Sigmoid colon (tissue), 7 donors: Measurements from ENCODE around the gene TMEM165. TPM values are rescaled to one million over a fixed set of nuclear protein-coding genes. Genes with fewer than 3 reads are reported as not detected.

ENCODE experiments used
- DNase-seq: peaks from one replicate; pipeline ENCODE4 v3.0.0-alpha.2; 2019
- H3K27ac ChIP-seq, 4 donors: fragments of 200-600 bp; sonication (generic); one replicate each; pipeline ENCODE4 v1.5.1; 2016 to 2019; ENCODE audit warnings: mild to moderate bottlenecking in 1 of 4
- H3K27me3 ChIP-seq, 3 donors: fragments of 200-600 bp; sonication (generic); one replicate each; pipeline ENCODE4 v1.5.1; 2019; ENCODE audit warnings: mild to moderate bottlenecking in 1 of 3
- H3K36me3 ChIP-seq, 4 donors: fragments of 200-600 bp; sonication (generic); one replicate each; pipeline ENCODE4 v1.5.1; 2016 to 2019
- H3K4me1 ChIP-seq, 4 donors: fragments of 200-600 bp; sonication (generic); one replicate each; pipeline ENCODE4 v1.5.1; 2017 to 2019
- H3K4me3 ChIP-seq, 4 donors: fragments of 200-600 bp; sonication (generic); one replicate each; pipeline ENCODE4 v1.5.1; 2017 to 2019; ENCODE audit warnings: mild to moderate bottlenecking in 2 of 4, moderate library complexity in 1 of 4
- H3K9me3 ChIP-seq, 4 donors: fragments of 200-600 bp in 3 of 4; sonication (generic) in 3 of 4; one replicate each; pipeline versions ENCODE4 v1.5.1 to v1.6.1; 2013 to 2019
- EP300 ChIP-seq, 4 donors: sonication (generic); formaldehyde crosslinking; IDR thresholded peaks; one replicate each; pipeline ENCODE4 v1.6.1; 2017; ENCODE audit warnings: antibody characterized with exemption in 4 of 4
- POLR2A ChIP-seq, 2 donors: fragments of 450-650 bp; IDR thresholded peaks; one replicate each; pipeline ENCODE4 v1.6.1; 2016; ENCODE audit warnings: antibody characterized with exemption in 2 of 2, mild to moderate bottlenecking in 2 of 2, moderate library complexity in 2 of 2
- POLR2AphosphoS5 ChIP-seq, 4 donors: sonication (generic); formaldehyde crosslinking; IDR thresholded peaks; one replicate each; pipeline ENCODE4 v1.6.1; 2017; ENCODE audit warnings: antibody characterized with exemption in 4 of 4
- WGBS, 2 donors: extraction: QIAGEN DNeasy Blood & Tissue Kit; methylation state at CpG; one replicate each; pipeline ENCODE4 v1.1.7; 2013; 5-methylcytosine and 5-hydroxymethylcytosine counted together
- intact Hi-C: fragments of 100-400 bp; cut with DNase I; formaldehyde crosslinking; loops from one replicate; pipeline ENCODE4 v1.15.1; 2023
- polyA plus RNA-seq, 3 donors: library from polyadenylated mRNA; stranded (reverse); fragments of 200-250 nt; gene quantifications; one replicate each; pipeline ENCODE4 v1.2.3, GENCODE V29; 2013
- small RNA-seq, 3 donors: library from RNA; depleted of rRNA; stranded (forward); fragments of <200 nt; gene quantifications; one replicate each; pipeline ENCODE3, GENCODE V24; 2016
- total RNA-seq, 4 donors: library from RNA; depleted of rRNA; stranded (reverse); fragments of >200 nt; gene quantifications; one replicate each; pipeline ENCODE4 v1.1.0, GENCODE V29; 2016
- TF ChIP-seq, protein P1 (sequence below), 4 experiments: fragments of 450-650 bp in 3 of 4; fragments of 200-600 bp in 1 of 4; IDR thresholded peaks; one replicate each; pipeline ENCODE4 v1.5.1; 2016 to 2019; ENCODE audit warnings: antibody characterized with exemption in 4 of 4, mild to moderate bottlenecking in 3 of 4, moderate library complexity in 2 of 4
- donor health status: healthy with polysubstance abuse.
- donor health status: Bipolar disorder and iron deficiency.
- donor health status: healthy.

Gene TMEM165
- total and polyA plus RNA-seq, 7 donors, result 12.9 to 219 (median 144) TPM

DNA sequence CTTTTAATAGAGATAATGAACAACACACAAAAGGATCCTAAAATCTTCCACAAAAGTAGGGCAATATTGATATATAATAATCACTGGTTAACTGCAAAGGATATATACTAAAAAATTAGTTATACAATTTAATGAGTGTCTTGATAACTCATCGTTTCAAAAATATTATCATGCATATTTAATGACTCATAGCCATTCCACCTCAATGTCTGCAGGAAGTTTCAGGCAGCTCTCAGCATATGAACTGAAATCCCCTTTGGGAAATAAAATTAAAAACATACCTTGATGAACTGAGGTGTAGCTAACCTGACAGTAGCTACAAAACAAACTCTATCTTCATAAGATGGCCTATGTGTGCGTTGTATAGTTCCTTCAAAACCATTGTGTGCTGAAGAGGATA lies 62.9 kb downstream of the TMEM165 start:
- TF ChIP-seq, protein P1, sequence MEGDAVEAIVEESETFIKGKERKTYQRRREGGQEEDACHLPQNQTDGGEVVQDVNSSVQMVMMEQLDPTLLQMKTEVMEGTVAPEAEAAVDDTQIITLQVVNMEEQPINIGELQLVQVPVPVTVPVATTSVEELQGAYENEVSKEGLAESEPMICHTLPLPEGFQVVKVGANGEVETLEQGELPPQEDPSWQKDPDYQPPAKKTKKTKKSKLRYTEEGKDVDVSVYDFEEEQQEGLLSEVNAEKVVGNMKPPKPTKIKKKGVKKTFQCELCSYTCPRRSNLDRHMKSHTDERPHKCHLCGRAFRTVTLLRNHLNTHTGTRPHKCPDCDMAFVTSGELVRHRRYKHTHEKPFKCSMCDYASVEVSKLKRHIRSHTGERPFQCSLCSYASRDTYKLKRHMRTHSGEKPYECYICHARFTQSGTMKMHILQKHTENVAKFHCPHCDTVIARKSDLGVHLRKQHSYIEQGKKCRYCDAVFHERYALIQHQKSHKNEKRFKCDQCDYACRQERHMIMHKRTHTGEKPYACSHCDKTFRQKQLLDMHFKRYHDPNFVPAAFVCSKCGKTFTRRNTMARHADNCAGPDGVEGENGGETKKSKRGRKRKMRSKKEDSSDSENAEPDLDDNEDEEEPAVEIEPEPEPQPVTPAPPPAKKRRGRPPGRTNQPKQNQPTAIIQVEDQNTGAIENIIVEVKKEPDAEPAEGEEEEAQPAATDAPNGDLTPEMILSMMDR (IDR thresholded peaks at IDR 0.05), result no peak
- TF ChIP-seq POLR2AphosphoS5 (IDR thresholded peaks at IDR 0.05) (no peak), EP300 (IDR thresholded peaks at IDR 0.05) (no peak), POLR2A (IDR thresholded peaks at IDR 0.05) (no peak)
- 86 to 95% methylated on average over 2 of the region's 2 CpGs for WGBS, 2 donors

DNA sequence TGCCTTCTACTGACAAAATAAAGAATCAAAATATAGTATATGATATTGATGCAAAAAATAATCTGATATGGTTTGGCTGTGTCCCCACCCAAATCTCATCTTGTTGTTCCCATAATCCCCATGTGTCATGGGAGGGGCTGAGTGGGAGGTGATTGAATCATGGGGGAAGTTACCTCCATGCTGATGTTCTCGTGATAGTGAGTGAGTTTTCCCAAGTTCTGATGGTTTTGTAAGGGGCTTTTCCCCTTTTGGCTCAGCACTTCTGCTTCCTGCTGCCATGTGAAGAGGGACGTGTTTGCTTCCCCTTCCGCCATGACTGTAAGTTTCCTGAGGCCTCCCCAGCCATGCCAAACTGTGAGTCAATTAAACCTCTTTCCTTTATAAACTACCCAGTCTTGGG lies 70.2 kb downstream of the TMEM165 start:
- no peak for DNase-seq
- TF ChIP-seq, protein P1 (IDR thresholded peaks at IDR 0.05), result no peak
- no peak for TF ChIP-seq POLR2A (IDR thresholded peaks at IDR 0.05)
- TF ChIP-seq POLR2AphosphoS5 (IDR thresholded peaks at IDR 0.05), result no peak
- no peak for TF ChIP-seq EP300 (IDR thresholded peaks at IDR 0.05)
- no peaks in the 10 kb centered on the region for H3K9me3 ChIP-seq
- H3K36me3 ChIP-seq, result peaks cover 0 to 51% (median 4%) of the 10 kb centered on the region in 4 donors
- no peaks in the 10 kb centered on the region for H3K27me3 ChIP-seq
- WGBS, 2 donors, result 91 to 95% methylated on average over 3 of the region's 3 CpGs
- no peaks in the 10 kb centered on the region for H3K4me1 ChIP-seq
- no peak overlapping the region for H3K27ac ChIP-seq
- no peak overlapping the region for H3K4me3 ChIP-seq
- intact Hi-C loops, result no loop called here

More for the DNA sequence above, 62.9 kb downstream of the TMEM165 start:
- intact Hi-C loops, result no loop called here
- no peaks in the 10 kb centered on the region for H3K4me1 ChIP-seq
- peaks cover 0 to 34% (median 1%) of the 10 kb centered on the region in 4 donors for H3K36me3 ChIP-seq
- no peak for DNase-seq
- no peaks in the 10 kb centered on the region for H3K9me3 ChIP-seq
- H3K27me3 ChIP-seq, result no peaks in the 10 kb centered on the region
- H3K27ac ChIP-seq, result no peak overlapping the region
- H3K4me3 ChIP-seq, result no peak overlapping the region

DNA sequence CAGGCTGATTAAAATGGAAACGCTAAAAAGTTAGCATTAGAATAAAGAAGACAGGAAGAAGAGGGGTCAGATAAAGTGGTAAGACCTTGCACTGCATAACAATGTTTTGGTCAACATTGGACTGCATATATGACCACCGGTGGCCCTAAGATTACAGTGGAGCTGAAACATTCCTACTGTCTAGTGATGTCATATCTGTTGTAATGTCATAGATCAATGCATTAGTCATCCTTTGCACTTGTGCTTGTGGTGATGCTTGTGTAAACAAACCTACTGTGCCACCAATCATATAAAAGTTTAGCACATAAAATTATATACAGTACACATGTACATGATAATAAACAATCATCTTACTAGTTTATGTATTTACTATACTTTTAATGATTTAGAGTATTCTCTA lies 73.0 kb downstream of the TMEM165 start:
- peaks cover 0 to 68% (median 8%) of the 10 kb centered on the region in 4 donors for H3K36me3 ChIP-seq
- H3K9me3 ChIP-seq, result no peaks in the 10 kb centered on the region
- H3K4me1 ChIP-seq, result no peaks in the 10 kb centered on the region
- no peak overlapping the region for H3K27ac ChIP-seq
- TF ChIP-seq EP300 (IDR thresholded peaks at IDR 0.05), result no peak
- no peak for TF ChIP-seq POLR2A (IDR thresholded peaks at IDR 0.05)
- TF ChIP-seq, protein P1 (IDR thresholded peaks at IDR 0.05), result no peak
- TF ChIP-seq POLR2AphosphoS5 (IDR thresholded peaks at IDR 0.05), result no peak
- no peaks in the 10 kb centered on the region for H3K27me3 ChIP-seq
- 87 to 92% methylated on average over 2 of the region's 2 CpGs for WGBS, 2 donors
- intact Hi-C loops, result no loop called here
- H3K4me3 ChIP-seq, result no peak overlapping the region
- DNase-seq, result no peak

DNA sequence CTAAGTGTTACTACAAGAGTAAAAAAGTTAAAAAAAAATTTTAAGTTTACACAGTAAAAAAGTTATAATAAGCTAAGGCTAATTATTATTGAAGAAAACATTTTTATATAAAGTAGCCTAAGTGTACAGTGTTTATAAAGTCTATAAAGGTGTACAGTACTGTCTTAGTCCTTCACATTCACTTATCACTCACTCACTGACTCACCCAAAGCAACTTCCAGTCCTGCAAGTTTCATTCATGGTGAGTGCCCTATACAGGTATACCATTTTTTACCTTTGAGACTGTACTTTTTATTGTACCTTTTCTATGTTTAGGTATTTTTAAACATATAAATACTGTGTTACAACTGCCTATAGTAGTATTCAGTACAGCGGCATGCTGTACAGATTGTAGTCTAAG lies 74.2 kb downstream of the TMEM165 start:
- no peak for DNase-seq
- peaks cover 0 to 71% (median 15%) of the 10 kb centered on the region in 4 donors for H3K36me3 ChIP-seq
- intact Hi-C loops, result no loop called here
- H3K4me3 ChIP-seq, result no peak overlapping the region
- TF ChIP-seq EP300 (IDR thresholded peaks at IDR 0.05), result no peak
- no peak for TF ChIP-seq POLR2AphosphoS5 (IDR thresholded peaks at IDR 0.05)
- no peak for TF ChIP-seq POLR2A (IDR thresholded peaks at IDR 0.05)
- TF ChIP-seq, protein P1 (IDR thresholded peaks at IDR 0.05), result no peak
- H3K27ac ChIP-seq, result no peak overlapping the region
- H3K4me1 ChIP-seq, result no peaks in the 10 kb centered on the region
- no peaks in the 10 kb centered on the region for H3K9me3 ChIP-seq
- WGBS, 2 donors, result 97 to 100% methylated on average over 1 of the region's 1 CpG
- no peaks in the 10 kb centered on the region for H3K27me3 ChIP-seq

Small RNA genes within 50 kb of the gene (small RNA-seq; reads per million reads assigned to genes)
- 0 reads per million in 3 donors for gene RF00019

Other genes starting within 250 kb of the TMEM165 start
- 1 to 10 TPM; 2.2 to 5.4 (median 3.3) TPM for gene SRD5A3, start 49.7 kb upstream of the TMEM165 start, total RNA-seq
- gene SRD5A3, start 49.7 kb upstream of the TMEM165 start, polyA plus RNA-seq, result 1 to 10 TPM; 4.4 to 9.3 (median 4.8) TPM
- 10 to 100 TPM; 22.5 to 27.5 (median 24.0) TPM for gene CLOCK, start 151.0 kb downstream of the TMEM165 start, total RNA-seq
- gene CLOCK, start 151.0 kb downstream of the TMEM165 start, polyA plus RNA-seq, result 1 to 10 TPM; 2.4 to 7.9 (median 7.3) TPM
- not detected for gene PDCL2, start 196.3 kb downstream of the TMEM165 start, total RNA-seq
- not detected for gene PDCL2, start 196.3 kb downstream of the TMEM165 start, polyA plus RNA-seq
- 1 to 10 TPM in 1 of 4 donors, not detected in 3; 2.5 TPM for gene NMU, start 240.3 kb downstream of the TMEM165 start, total RNA-seq
- gene NMU, start 240.3 kb downstream of the TMEM165 start, polyA plus RNA-seq, result 1 to 10 TPM in 1 of 3 donors, not detected in 2; 1.7 TPM